Fibroblast of mammary gland (primary cell): ENCODE results near the gene RIPOR3.
"Not testable (repeated sequence)": the region's sequence is repeated elsewhere in the genome, so short reads cannot be mapped to it uniquely, and the experiment has no call there.

Experiments used
- DNase-seq: peaks from one replicate; pipeline ENCODE4 v3.0.0-alpha.2; 2010; ENCODE audit warnings: low read depth
- H3K4me3 ChIP-seq: 2 replicates; pipeline ENCODE4 v1.5.1; 2011; ENCODE audit warnings: low read depth, mild to moderate bottlenecking, low read length, moderate library complexity; ENCODE audit not compliant: control insufficient read depth
- CTCF ChIP-seq: conservative IDR thresholded peaks from 2 replicates; pipeline ENCODE4 v1.5.1; 2011; ENCODE audit warnings: low read depth, low read length, inconsistent platforms; ENCODE audit not compliant: control insufficient read depth, insufficient read depth

RIPOR3 gene

GRCh38 chr20:50572938-50573777 lies 118.2 kb downstream of the RIPOR3 start:
- no peak overlapping the region for H3K4me3 ChIP-seq
- peak; percentile 79 for DNase-seq
- TF ChIP-seq CTCF, result no peak

- no peak for DNase-seq
- no peak for TF ChIP-seq CTCF
- no peak overlapping the region for H3K4me3 ChIP-seq
These were observed 119.9 kb downstream of the RIPOR3 start for GRCh38 chr20:50571466-50571865.

GRCh38 chr20:50569864-50570836 lies 121.2 kb downstream of the RIPOR3 start:
- peak; percentile 59 for DNase-seq
- H3K4me3 ChIP-seq, result no peak overlapping the region

GRCh38 chr20:50569487-50569863 lies 121.9 kb downstream of the RIPOR3 start:
- H3K4me3 ChIP-seq, DNase-seq: not testable (repeated sequence)

More at GRCh38 chr20:50569864-50570836, 121.2 kb downstream of the RIPOR3 start:
- TF ChIP-seq CTCF, result peak; percentile 54

- H3K4me3 ChIP-seq, result no peak overlapping the region
- no peak for TF ChIP-seq CTCF
- no peak for DNase-seq
These were observed 122.8 kb downstream of the RIPOR3 start for GRCh38 chr20:50568549-50568942.

- DNase-seq, result no peak
These were observed 123.3 kb downstream of the RIPOR3 start for GRCh38 chr20:50567860-50568548.

More at GRCh38 chr20:50567860-50568548, 123.3 kb downstream of the RIPOR3 start:
- no peak for TF ChIP-seq CTCF
- H3K4me3 ChIP-seq, result no peak overlapping the region
